Lower lobe of right lung (tissue), 2 donors: ENCODE measurements around the gene THOC6. TPM values are rescaled to one million over a fixed set of nuclear protein-coding genes. Genes with fewer than 3 reads are reported as not detected.

Experiments used
- ATAC-seq, 2 donors: fragments of 200-7000 bp; cut with Tn5 transposase; one replicate each; pipeline ENCODE4 v1.9.1; 2020 to 2022; ENCODE audit warnings: mild to moderate bottlenecking in 2 of 2, moderate library complexity in 2 of 2
- DNase-seq: peaks from one replicate; pipeline ENCODE4 v3.0.0-alpha.2; 2020
- H3K27ac ChIP-seq: fragments of 200-600 bp; one replicate; pipeline ENCODE4 v1.8.0; 2022
- H3K27me3 ChIP-seq: fragments of 200-600 bp; one replicate; pipeline ENCODE4 v1.8.0; 2022; ENCODE audit warnings: low read depth
- H3K36me3 ChIP-seq: fragments of 200-600 bp; one replicate; pipeline ENCODE4 v1.8.0; 2022; ENCODE audit warnings: mild to moderate bottlenecking
- H3K4me1 ChIP-seq: fragments of 200-600 bp; one replicate; pipeline ENCODE4 v1.8.0; 2022
- H3K4me3 ChIP-seq: fragments of 200-600 bp; one replicate; pipeline ENCODE4 v1.8.0; 2022; ENCODE audit warnings: mild to moderate bottlenecking
- H3K9me3 ChIP-seq: fragments of 200-600 bp; one replicate; pipeline ENCODE4 v1.8.0; 2022
- intact Hi-C: fragments of 100-400 bp; cut with DNase I; formaldehyde crosslinking; loops from one replicate; pipeline ENCODE4 v1.11.0; 2022
- total RNA-seq: library from RNA; stranded (reverse); fragmentation: NEBNext Ultra II Directional; extraction: Animal tissue kit (Norgen Biotek cat#: 25700); gene quantifications from one replicate; pipeline ENCODE4 v1.2.1, GENCODE V29; 2021
- TF ChIP-seq, protein P1 (sequence below): fragments of 200-600 bp; IDR thresholded peaks from one replicate; pipeline ENCODE4 v1.8.0; 2022; ENCODE audit warnings: antibody characterized with exemption, mild to moderate bottlenecking
- donor health status: DM: no; HTN: yes; CAD: no; lungs with severe emphysema.

The THOC6 gene
- total RNA-seq, 1 donor from 2014 or later, result 26.8 TPM

DNA sequence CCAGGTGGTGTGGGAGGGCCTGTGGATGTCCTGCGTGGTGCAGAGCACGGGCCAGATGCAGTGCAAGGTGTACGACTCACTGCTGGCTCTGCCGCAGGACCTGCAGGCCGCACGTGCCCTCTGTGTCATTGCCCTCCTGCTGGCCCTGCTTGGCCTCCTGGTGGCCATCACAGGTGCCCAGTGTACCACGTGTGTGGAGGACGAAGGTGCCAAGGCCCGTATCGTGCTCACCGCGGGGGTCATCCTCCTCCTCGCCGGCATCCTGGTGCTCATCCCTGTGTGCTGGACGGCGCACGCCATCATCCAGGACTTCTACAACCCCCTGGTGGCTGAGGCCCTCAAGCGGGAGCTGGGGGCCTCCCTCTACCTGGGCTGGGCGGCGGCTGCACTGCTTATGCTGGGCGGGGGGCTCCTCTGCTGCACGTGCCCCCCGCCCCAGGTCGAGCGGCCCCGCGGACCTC, 10.3 kb upstream of the THOC6 start:
- Histone ChIP-seq H3K36me3 (no peaks in the 10 kb centered on the region), H3K4me1 (peaks cover 17% of the 10 kb centered on the region), H3K27me3 (peaks cover 63% of the 10 kb centered on the region), H3K9me3 (no peaks in the 10 kb centered on the region), H3K4me3 (no peak overlapping the region), H3K27ac (no peak overlapping the region)
- DNase-seq (no peak), ATAC-seq (no peak)
- TF ChIP-seq, protein P1, sequence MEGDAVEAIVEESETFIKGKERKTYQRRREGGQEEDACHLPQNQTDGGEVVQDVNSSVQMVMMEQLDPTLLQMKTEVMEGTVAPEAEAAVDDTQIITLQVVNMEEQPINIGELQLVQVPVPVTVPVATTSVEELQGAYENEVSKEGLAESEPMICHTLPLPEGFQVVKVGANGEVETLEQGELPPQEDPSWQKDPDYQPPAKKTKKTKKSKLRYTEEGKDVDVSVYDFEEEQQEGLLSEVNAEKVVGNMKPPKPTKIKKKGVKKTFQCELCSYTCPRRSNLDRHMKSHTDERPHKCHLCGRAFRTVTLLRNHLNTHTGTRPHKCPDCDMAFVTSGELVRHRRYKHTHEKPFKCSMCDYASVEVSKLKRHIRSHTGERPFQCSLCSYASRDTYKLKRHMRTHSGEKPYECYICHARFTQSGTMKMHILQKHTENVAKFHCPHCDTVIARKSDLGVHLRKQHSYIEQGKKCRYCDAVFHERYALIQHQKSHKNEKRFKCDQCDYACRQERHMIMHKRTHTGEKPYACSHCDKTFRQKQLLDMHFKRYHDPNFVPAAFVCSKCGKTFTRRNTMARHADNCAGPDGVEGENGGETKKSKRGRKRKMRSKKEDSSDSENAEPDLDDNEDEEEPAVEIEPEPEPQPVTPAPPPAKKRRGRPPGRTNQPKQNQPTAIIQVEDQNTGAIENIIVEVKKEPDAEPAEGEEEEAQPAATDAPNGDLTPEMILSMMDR, result no peak
- intact Hi-C loops, result no loop called here

- Histone ChIP-seq H3K27ac (no peak overlapping the region), H3K4me1 (peaks cover 17% of the 10 kb centered on the region), H3K9me3 (no peaks in the 10 kb centered on the region), H3K27me3 (peaks cover 61% of the 10 kb centered on the region), H3K36me3 (no peaks in the 10 kb centered on the region), H3K4me3 (no peak overlapping the region)
- intact Hi-C loops, result no loop called here
- ATAC-seq (no peak), DNase-seq (no peak)
- TF ChIP-seq, protein P1, result no peak
Measured at GRCh38 chr16:3013998-3014690, 9.7 kb upstream of the THOC6 start.

GRCh38 chr16:3014971-3015370, 8.9 kb upstream of the THOC6 start:
- ATAC-seq (no peak), DNase-seq (no peak)
- Histone ChIP-seq H3K27me3 (peaks cover 54% of the 10 kb centered on the region), H3K36me3 (no peaks in the 10 kb centered on the region), H3K27ac (no peak overlapping the region), H3K9me3 (no peaks in the 10 kb centered on the region), H3K4me1 (peaks cover 20% of the 10 kb centered on the region), H3K4me3 (no peak overlapping the region)
- intact Hi-C loops, result no loop called here
- TF ChIP-seq, protein P1, result no peak

DNA sequence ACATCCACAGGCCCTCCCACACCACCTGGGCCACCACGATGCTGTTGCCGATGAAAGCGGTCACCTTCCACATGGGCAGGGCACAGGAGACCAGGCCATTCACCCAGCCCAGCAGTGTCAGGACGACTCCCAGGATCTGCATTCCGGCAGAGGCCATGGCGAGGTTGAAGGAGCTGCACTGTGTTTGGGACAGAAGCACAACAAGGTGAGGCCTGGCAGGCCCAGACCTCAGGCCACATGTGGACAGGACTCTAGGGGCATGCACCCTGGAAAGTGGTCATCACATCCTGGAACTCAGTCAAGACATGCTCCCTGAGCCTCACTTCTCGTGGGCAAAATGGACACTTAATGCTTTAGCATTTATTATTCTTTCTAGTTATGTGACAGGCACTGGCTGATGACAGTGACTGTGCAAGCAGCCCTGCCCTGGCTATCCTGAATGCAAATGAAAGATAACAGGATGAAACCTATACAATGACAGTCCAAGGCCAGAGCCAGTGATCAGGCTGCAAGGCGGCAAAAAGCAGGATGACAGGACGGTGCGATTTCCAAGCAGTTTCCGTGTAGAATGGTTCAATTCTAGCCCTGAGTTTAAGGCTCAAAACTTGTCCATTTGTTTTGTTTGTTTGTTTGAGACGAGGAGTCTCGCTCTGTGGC, 7.8 kb upstream of the THOC6 start:
- Histone ChIP-seq H3K4me1 (peaks cover 27% of the 10 kb centered on the region), H3K27me3 (peaks cover 48% of the 10 kb centered on the region), H3K36me3 (no peaks in the 10 kb centered on the region), H3K27ac (no peak overlapping the region), H3K9me3 (no peaks in the 10 kb centered on the region), H3K4me3 (no peak overlapping the region)
- intact Hi-C loops, result no loop called here
- ATAC-seq (no peak), DNase-seq (no peak)
- TF ChIP-seq, protein P1, result no peak

DNA sequence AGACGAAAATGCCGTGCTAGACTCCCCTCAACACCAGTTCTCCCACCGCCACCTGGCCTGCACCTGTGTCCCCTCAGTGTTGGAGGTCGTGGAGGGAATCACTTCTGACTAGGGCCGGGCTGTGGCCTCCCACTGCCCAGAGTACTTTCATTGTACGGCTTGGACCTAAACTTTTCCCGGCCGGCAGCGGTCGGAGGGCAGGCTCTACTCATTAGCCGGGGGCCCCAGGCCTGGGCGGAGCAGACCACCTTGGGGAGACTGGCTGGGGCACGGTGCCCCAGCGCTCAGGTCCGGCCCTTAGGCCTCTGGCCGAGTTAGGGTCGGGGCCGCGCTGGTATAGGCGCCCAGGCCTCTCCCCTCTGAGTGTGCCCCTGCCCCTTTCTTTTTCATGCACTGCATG, 6.5 kb upstream of the THOC6 start:
- H3K4me3 ChIP-seq, result no peak overlapping the region
- intact Hi-C loops, result no loop called here
- TF ChIP-seq, protein P1, result no peak
- no peaks in the 10 kb centered on the region for H3K9me3 ChIP-seq
- no peaks in the 10 kb centered on the region for H3K36me3 ChIP-seq
- peaks cover 38% of the 10 kb centered on the region for H3K27me3 ChIP-seq
- DNase-seq, result no peak
- ATAC-seq, result no peak
- no peak overlapping the region for H3K27ac ChIP-seq
- H3K4me1 ChIP-seq, result peaks cover 40% of the 10 kb centered on the region
